WERI-Rb-1 (cell line): ENCODE data around the gene IMPA2.
"Not testable (repeated sequence)": the region's sequence is repeated elsewhere in the genome, so short reads cannot be mapped to it uniquely, and the experiment has no call there.

Experiments used
- DNase-seq: peaks from one replicate; pipeline ENCODE4 v3.0.0-alpha.2; 2020
- H3K27ac ChIP-seq: fragments of 250-450 bp; sonication (Bioruptor Pico); 2 replicates; pipeline ENCODE4 v1.5.1; 2020; ENCODE audit warnings: mild to moderate bottlenecking, moderate library complexity
- H3K27me3 ChIP-seq: fragments of 250-450 bp; sonication (Bioruptor Pico); 2 replicates; pipeline ENCODE4 v1.5.1; 2021; ENCODE audit warnings: mild to moderate bottlenecking, low read depth, moderate library complexity; ENCODE audit not compliant: insufficient read depth, severe bottlenecking
- H3K36me3 ChIP-seq: fragments of 250-450 bp; sonication (Bioruptor Pico); 2 replicates; pipeline ENCODE4 v1.5.1; 2020; ENCODE audit warnings: mild to moderate bottlenecking, moderate library complexity
- H3K4me3 ChIP-seq: 2 replicates; pipeline ENCODE4 v1.5.1; 2011; ENCODE audit warnings: low read depth, mild to moderate bottlenecking, control low read depth, low read length
- H3K9me3 ChIP-seq: fragments of 250-450 bp; sonication (Bioruptor Pico); 2 replicates; pipeline ENCODE4 v1.5.1; 2021; ENCODE audit warnings: mild to moderate bottlenecking, moderate library complexity; ENCODE audit not compliant: severe bottlenecking
- CTCF ChIP-seq: IDR thresholded peaks from 2 replicates; pipeline ENCODE4 v1.5.1; 2011; ENCODE audit warnings: low read depth, mild to moderate bottlenecking, control low read depth, inconsistent platforms, low read length

Gene IMPA2

GRCh38 chr18:12036201-12036751 is 55.0 kb downstream of the IMPA2 start:
- Histone ChIP-seq H3K27ac (no peak overlapping the region), H3K9me3 (no peaks in the 10 kb centered on the region), H3K36me3 (no peaks in the 10 kb centered on the region), H3K4me3 (no peak overlapping the region), H3K27me3 (no peaks in the 10 kb centered on the region)
- DNase-seq, result no peak
- TF ChIP-seq CTCF, result no peak

GRCh38 chr18:12038082-12038638 is 56.9 kb downstream of the IMPA2 start:
- peak overlapping the region; percentile 68 for H3K4me3 ChIP-seq
- no peaks in the 10 kb centered on the region for H3K36me3 ChIP-seq
- no peak for DNase-seq
- TF ChIP-seq CTCF, result 0 out of 2 replicates have a peak, but pooled peaks have one; percentile 3
- H3K9me3 ChIP-seq, result no peaks in the 10 kb centered on the region
- H3K27me3 ChIP-seq, result no peaks in the 10 kb centered on the region
- no peak overlapping the region for H3K27ac ChIP-seq

GRCh38 chr18:12038639-12039539 is 57.6 kb downstream of the IMPA2 start:
- TF ChIP-seq CTCF, result peak; percentile 97
- DNase-seq, result peak; percentile 87
- Histone ChIP-seq H3K27ac (no peak overlapping the region), H3K27me3 (no peaks in the 10 kb centered on the region), H3K9me3 (no peaks in the 10 kb centered on the region), H3K4me3 (peak overlapping the region; percentile 68), H3K36me3 (no peaks in the 10 kb centered on the region)

- DNase-seq, H3K27me3 ChIP-seq, H3K4me3 ChIP-seq, H3K9me3 ChIP-seq, H3K27ac ChIP-seq, H3K36me3 ChIP-seq: not testable (repeated sequence)
Observed at GRCh38 chr18:12039540-12039930, 58.2 kb downstream of the IMPA2 start.

GRCh38 chr18:12041561-12041960 is 60.3 kb downstream of the IMPA2 start:
- TF ChIP-seq CTCF, result no peak
- no peak for DNase-seq
- no peaks in the 10 kb centered on the region for H3K27me3 ChIP-seq
- H3K36me3 ChIP-seq, result no peaks in the 10 kb centered on the region
- H3K4me3 ChIP-seq, result no peak overlapping the region
- H3K27ac ChIP-seq, result no peak overlapping the region
- no peaks in the 10 kb centered on the region for H3K9me3 ChIP-seq

GRCh38 chr18:12043811-12044210 is 62.5 kb downstream of the IMPA2 start:
- Histone ChIP-seq H3K4me3 (no peak overlapping the region), H3K27ac (no peak overlapping the region), H3K36me3 (no peaks in the 10 kb centered on the region), H3K27me3 (no peaks in the 10 kb centered on the region), H3K9me3 (no peaks in the 10 kb centered on the region)
- no peak for TF ChIP-seq CTCF
- no peak for DNase-seq
